HEK293 (cell line): ENCODE results near the gene SEMA4D.

Experiments
- HOXA7 ChIP-seq: sonication (generic); formaldehyde crosslinking; IDR thresholded peaks from 2 replicates; pipeline ENCODE4 v1.8.1; 2022; ENCODE audit warnings: missing genetic modification reagents, borderline replicate concordance
- KLF16 ChIP-seq: fragments of 450-650 bp; formaldehyde crosslinking; IDR thresholded peaks from 2 replicates; pipeline ENCODE4 v1.5.1; 2017; ENCODE audit warnings: missing biosample characterization, missing genetic modification characterization
- SP2 ChIP-seq: fragments of 450-650 bp; formaldehyde crosslinking; IDR thresholded peaks from 2 replicates; pipeline ENCODE4 v1.5.1; 2016; ENCODE audit warnings: missing biosample characterization, missing genetic modification characterization
- ZBTB1 ChIP-seq: fragments of 450-650 bp; formaldehyde crosslinking; IDR thresholded peaks from 2 replicates; pipeline ENCODE4 v1.5.1; 2016; ENCODE audit warnings: missing biosample characterization, missing genetic modification characterization
- ZNF175 ChIP-seq: fragments of 450-650 bp; formaldehyde crosslinking; IDR thresholded peaks from 2 replicates; pipeline ENCODE4 v1.5.1; 2016; ENCODE audit warnings: missing biosample characterization, missing genetic modification characterization
- ZNF211 ChIP-seq: fragments of 450-650 bp; formaldehyde crosslinking; IDR thresholded peaks from 2 replicates; pipeline ENCODE4 v1.5.1; 2016; ENCODE audit warnings: low read depth, missing biosample characterization, missing genetic modification characterization
- ZNF239 ChIP-seq: fragments of 450-650 bp; formaldehyde crosslinking; IDR thresholded peaks from 2 replicates; pipeline ENCODE4 v1.5.1; 2016; ENCODE audit warnings: missing biosample characterization, missing genetic modification characterization
- ZNF24 ChIP-seq: fragments of 450-650 bp; formaldehyde crosslinking; IDR thresholded peaks from 2 replicates; pipeline ENCODE4 v1.5.1; 2016; ENCODE audit warnings: missing biosample characterization, missing genetic modification characterization
- ZNF274 ChIP-seq, 2 experiments: fragments of 200-500 bp in 1 of 2; fragments of 450-650 bp in 1 of 2; sonication (Bioruptor generic) in 1 of 2; formaldehyde crosslinking in 1 of 2; IDR thresholded peaks; 2 replicates each; pipeline versions ENCODE4 v1.5.1 to v1.6.1; 2014 to 2016; ENCODE audit warnings: borderline replicate concordance in 1 of 2, inconsistent platforms in 1 of 2, low read length in 1 of 2, missing biosample characterization in 1 of 2, missing genetic modification characterization in 1 of 2
- ZNF560 ChIP-seq: fragments of 450-650 bp; formaldehyde crosslinking; IDR thresholded peaks from 2 replicates; pipeline ENCODE4 v1.5.1; 2017; ENCODE audit warnings: missing biosample characterization, missing genetic modification characterization, borderline replicate concordance
- ZNF629 ChIP-seq: fragments of 450-650 bp; formaldehyde crosslinking; IDR thresholded peaks from 2 replicates; pipeline ENCODE4 v1.5.1; 2017; ENCODE audit warnings: missing biosample characterization, missing genetic modification characterization
- ZSCAN30 ChIP-seq: fragments of 450-650 bp; IDR thresholded peaks from 2 replicates; pipeline ENCODE4 v1.5.1; 2018; ENCODE audit warnings: missing biosample characterization, mild to moderate bottlenecking, missing genetic modification characterization, moderate library complexity
- TF ChIP-seq, protein P1 (sequence below): fragments of 450-650 bp; formaldehyde crosslinking; IDR thresholded peaks from 2 replicates; pipeline ENCODE4 v1.5.1; 2016; ENCODE audit warnings: missing biosample characterization, missing genetic modification characterization
- TF ChIP-seq, protein P2 (sequence below): fragments of 450-650 bp; formaldehyde crosslinking; IDR thresholded peaks from 2 replicates; pipeline ENCODE4 v1.5.1; 2016; ENCODE audit warnings: missing biosample characterization, missing genetic modification characterization

DNA sequence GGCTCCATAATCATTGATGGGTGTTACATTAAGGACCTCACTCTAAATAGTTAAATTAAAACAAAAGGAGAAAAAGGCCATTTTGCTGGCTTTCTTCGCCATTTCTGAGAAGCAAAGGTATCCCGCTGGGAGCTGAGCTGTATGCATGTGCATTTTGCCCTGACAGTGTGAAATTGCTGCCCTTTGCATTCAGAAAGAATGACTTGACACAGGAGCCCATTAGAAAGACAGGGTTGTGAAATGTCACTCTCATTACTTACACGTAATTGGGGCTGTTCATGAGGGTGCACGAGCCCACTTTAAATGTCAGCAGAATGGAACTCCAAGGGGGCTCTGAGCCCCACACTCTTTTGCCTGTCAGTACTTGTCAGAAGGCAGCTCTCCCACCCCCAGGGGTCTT lies 85.0 kb downstream of the SEMA4D start:
- TF ChIP-seq, protein P1, sequence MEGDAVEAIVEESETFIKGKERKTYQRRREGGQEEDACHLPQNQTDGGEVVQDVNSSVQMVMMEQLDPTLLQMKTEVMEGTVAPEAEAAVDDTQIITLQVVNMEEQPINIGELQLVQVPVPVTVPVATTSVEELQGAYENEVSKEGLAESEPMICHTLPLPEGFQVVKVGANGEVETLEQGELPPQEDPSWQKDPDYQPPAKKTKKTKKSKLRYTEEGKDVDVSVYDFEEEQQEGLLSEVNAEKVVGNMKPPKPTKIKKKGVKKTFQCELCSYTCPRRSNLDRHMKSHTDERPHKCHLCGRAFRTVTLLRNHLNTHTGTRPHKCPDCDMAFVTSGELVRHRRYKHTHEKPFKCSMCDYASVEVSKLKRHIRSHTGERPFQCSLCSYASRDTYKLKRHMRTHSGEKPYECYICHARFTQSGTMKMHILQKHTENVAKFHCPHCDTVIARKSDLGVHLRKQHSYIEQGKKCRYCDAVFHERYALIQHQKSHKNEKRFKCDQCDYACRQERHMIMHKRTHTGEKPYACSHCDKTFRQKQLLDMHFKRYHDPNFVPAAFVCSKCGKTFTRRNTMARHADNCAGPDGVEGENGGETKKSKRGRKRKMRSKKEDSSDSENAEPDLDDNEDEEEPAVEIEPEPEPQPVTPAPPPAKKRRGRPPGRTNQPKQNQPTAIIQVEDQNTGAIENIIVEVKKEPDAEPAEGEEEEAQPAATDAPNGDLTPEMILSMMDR (tag by site-specific recombination), result no peak
- TF ChIP-seq ZNF239 (tag by site-specific recombination) (no peak), ZNF629 (tag by site-specific recombination) (no peak), KLF16 (tag by site-specific recombination) (no peak), ZNF560 (tag by site-specific recombination) (no peak), ZBTB1 (tag by site-specific recombination) (no peak), ZNF211 (tag by site-specific recombination) (no peak), ZNF24 (no peak), ZSCAN30 (tag by site-specific recombination) (no peak), ZNF274 (IDR thresholded peaks at IDR 0.05; ENCODE audit: low read length) (no peak), ZNF274 (tag by site-specific recombination; IDR thresholded peaks at IDR 0.05; ENCODE audit: borderline replicate concordance) (no peak), SP2 (tag by site-specific recombination) (no peak), HOXA7 (no peak), ZNF175 (tag by site-specific recombination) (no peak)
- TF ChIP-seq, protein P2, sequence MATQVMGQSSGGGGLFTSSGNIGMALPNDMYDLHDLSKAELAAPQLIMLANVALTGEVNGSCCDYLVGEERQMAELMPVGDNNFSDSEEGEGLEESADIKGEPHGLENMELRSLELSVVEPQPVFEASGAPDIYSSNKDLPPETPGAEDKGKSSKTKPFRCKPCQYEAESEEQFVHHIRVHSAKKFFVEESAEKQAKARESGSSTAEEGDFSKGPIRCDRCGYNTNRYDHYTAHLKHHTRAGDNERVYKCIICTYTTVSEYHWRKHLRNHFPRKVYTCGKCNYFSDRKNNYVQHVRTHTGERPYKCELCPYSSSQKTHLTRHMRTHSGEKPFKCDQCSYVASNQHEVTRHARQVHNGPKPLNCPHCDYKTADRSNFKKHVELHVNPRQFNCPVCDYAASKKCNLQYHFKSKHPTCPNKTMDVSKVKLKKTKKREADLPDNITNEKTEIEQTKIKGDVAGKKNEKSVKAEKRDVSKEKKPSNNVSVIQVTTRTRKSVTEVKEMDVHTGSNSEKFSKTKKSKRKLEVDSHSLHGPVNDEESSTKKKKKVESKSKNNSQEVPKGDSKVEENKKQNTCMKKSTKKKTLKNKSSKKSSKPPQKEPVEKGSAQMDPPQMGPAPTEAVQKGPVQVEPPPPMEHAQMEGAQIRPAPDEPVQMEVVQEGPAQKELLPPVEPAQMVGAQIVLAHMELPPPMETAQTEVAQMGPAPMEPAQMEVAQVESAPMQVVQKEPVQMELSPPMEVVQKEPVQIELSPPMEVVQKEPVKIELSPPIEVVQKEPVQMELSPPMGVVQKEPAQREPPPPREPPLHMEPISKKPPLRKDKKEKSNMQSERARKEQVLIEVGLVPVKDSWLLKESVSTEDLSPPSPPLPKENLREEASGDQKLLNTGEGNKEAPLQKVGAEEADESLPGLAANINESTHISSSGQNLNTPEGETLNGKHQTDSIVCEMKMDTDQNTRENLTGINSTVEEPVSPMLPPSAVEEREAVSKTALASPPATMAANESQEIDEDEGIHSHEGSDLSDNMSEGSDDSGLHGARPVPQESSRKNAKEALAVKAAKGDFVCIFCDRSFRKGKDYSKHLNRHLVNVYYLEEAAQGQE (tag by site-specific recombination), result no peak
